ENCODE data around the gene GTPBP4. TPM values are rescaled to one million over a fixed set of nuclear protein-coding genes. Genes with fewer than 3 reads are reported as not detected.

The GTPBP4 gene
- total and polyA plus RNA-seq, 2 of the 13 experiments (the other 11 are each of a cell fraction or from before 2014, with no cell fraction given) = 24.1 to 85.5 TPM

DNA sequence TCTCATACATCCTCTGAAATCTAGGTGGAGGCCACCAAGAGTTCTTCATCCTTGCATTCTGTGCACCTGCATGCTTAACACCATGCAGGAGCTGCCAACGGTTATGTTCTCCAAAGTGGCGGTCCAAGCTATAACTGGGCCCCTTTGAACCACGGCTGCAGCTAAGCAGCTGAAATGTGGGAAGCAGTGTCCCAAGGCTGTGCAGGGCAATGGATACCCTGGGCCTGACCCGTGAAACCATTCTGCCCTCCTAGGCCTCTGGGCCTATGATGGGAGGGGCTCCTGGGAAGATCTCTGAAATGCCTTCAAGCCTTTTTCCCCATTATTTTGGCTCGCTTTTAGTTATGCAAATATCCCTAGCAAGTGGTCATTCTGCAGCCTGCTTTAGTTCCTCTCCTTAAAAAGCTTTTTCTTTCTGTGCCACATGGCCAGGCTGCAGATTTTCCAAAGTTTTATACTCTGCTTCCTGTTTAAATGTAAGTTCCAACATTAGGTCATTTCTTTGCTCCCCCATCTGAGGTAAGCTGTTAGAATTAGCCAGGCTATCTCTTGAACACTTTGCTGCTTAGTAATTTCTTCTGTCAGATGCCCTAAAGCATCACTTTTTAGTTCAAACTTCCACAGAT, 7.7 kb upstream of the GTPBP4 start:
- Histone ChIP-seq H4K20me1 (ENCODE audit: insufficient read depth, low read length) (no peaks in the 10 kb centered on the region), H3K79me2 (ENCODE audit: insufficient read depth, low read length) (no peaks in the 10 kb centered on the region), H3K9ac (ENCODE audit: insufficient read depth, low read depth, low read length) (no peak overlapping the region), H2AFZ (ENCODE audit: low read length) (no peak overlapping the region), H3K4me2 (ENCODE audit: low read depth, low read length) (no peak overlapping the region), H3K9me3 (ENCODE audit: low read length) (peaks cover 27% of the 10 kb centered on the region), H3K27me3 (ENCODE audit: control insufficient read depth in 1 of 2, insufficient read depth in 2 of 2, low read length in 2 of 2) (no peaks in the 10 kb centered on the region), H3K36me3 (replicated peaks in 1 of 2; ENCODE audit: control insufficient read depth in 1 of 2, insufficient read depth in 2 of 2, low read length in 2 of 2) (no peaks in the 10 kb centered on the region), H3K27ac (ENCODE audit: extremely low read length, insufficient read depth, low read length) (no peak overlapping the region), H3K4me3 (replicated peaks in 1 of 3; ENCODE audit: insufficient read depth in 1 of 3, low read depth in 2 of 3, low read length in 3 of 3) (no peak overlapping the region), H3K4me1 (ENCODE audit: insufficient read depth, low read length) (peaks cover 26% of the 10 kb centered on the region)
- no peak for FAIRE-seq
- BruUV-seq (replicated peaks) = no TSS peak
- CTCF ChIA-PET (ENCODE audit: low intra/inter-chr PET ratio, low total read pairs) = no interaction called here
- in situ Hi-C loops (cut with HindIII; ENCODE audit: extremely low pct_ligation_motif_present, low pct_unique_long_range_greater_than_20kb) (loop anchor here (10.0 kb wide), 1 partner anchor 46 kb away; the partner anchor contains the start of gene LARP4B), intact Hi-C loops (cut with micrococcal nuclease; ENCODE audit: unreplicated experiment) (no loop called here)
- POLR2A ChIA-PET = no interaction called here
- no peak for DNase-seq (ENCODE audit: low spot score)
- 76% methylated on average over 2 of the region's 5 CpGs for WGBS (ENCODE audit: low lambda C conversion rate)
- TF ChIP-seq HOXA5 (CRISPR knock-in tag; IDR thresholded peaks at IDR 0.05) (no peak), ZNF446 (CRISPR knock-in tag; IDR thresholded peaks at IDR 0.05) (no peak), TGIF2 (CRISPR knock-in tag; IDR thresholded peaks at IDR 0.05) (no peak), ZNF510 (CRISPR knock-in tag; IDR thresholded peaks at IDR 0.05; ENCODE audit: low read depth) (no peak), IKZF4 (CRISPR knock-in tag; IDR thresholded peaks at IDR 0.05; ENCODE audit: borderline replicate concordance, low read depth, not compliant biosample characterization) (no peak), ZFP36 (IDR thresholded peaks at IDR 0.05; ENCODE audit: borderline replicate concordance, low read depth, low read length, partially characterized antibody) (peak; percentile 25)
- ATAC-seq = no peak

DNA sequence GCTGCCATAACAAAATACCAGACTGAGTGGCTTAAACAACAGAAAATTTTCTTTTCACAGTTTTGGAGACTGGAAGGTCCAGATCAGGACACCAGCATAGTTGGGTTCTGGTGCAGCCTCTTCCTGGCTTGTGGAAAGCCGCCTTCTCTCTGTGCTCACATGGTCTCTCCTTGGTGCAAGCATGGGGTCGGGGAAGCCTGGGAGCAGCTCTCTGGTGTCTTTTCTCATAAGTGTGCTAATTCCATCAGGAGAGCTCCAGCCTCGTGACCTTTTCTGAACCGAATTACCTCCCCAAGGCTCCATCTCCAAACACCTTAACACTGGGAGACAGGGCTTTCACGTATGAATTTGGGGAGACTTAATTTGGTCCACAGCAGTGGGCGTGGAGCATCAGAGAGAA, 4.8 kb upstream of the GTPBP4 start:
- Histone ChIP-seq H4K20me1 (ENCODE audit: insufficient read depth, low read length) (no peaks in the 10 kb centered on the region), H3K4me2 (ENCODE audit: low read depth, low read length) (no peak overlapping the region), H3K27ac (ENCODE audit: extremely low read length, insufficient read depth, low read length) (peak overlapping the region; percentile 48), H3K9ac (ENCODE audit: insufficient read depth, low read depth, low read length) (no peak overlapping the region), H3K4me1 (ENCODE audit: insufficient read depth, low read length) (peaks cover 45% of the 10 kb centered on the region), H3K36me3 (replicated peaks in 1 of 2; ENCODE audit: control insufficient read depth in 1 of 2, insufficient read depth in 2 of 2, low read length in 2 of 2) (no peaks in the 10 kb centered on the region), H3K9me3 (ENCODE audit: low read length) (peaks cover 27% of the 10 kb centered on the region), H3K27me3 (ENCODE audit: control insufficient read depth in 1 of 2, insufficient read depth in 2 of 2, low read length in 2 of 2) (no peaks in the 10 kb centered on the region; a peak in 1 of 5 replicates), H3K79me2 (ENCODE audit: insufficient read depth, low read length) (peaks cover 10% of the 10 kb centered on the region), H2AFZ (ENCODE audit: low read length) (no peak overlapping the region), H3K4me3 (replicated peaks in 1 of 3; ENCODE audit: insufficient read depth in 1 of 3, low read depth in 2 of 3, low read length in 3 of 3) (no peak overlapping the region)
- intact Hi-C loops (cut with micrococcal nuclease; ENCODE audit: unreplicated experiment) (no loop called here), in situ Hi-C loops (cut with HindIII; ENCODE audit: extremely low pct_ligation_motif_present, low pct_unique_long_range_greater_than_20kb) (loop anchor here (10.0 kb wide), 1 partner anchor 49 kb away; the partner anchor contains the start of gene LARP4B)
- WGBS (ENCODE audit: low lambda C conversion rate) = 93% methylated on average over 4 of the region's 6 CpGs
- ChIA-PET CTCF (ENCODE audit: low intra/inter-chr PET ratio, low total read pairs) (no interaction called here), POLR2A (interaction anchor here (5.8 kb wide), 1 partner anchor 12 kb away, joined by 39 read pairs; no protein-coding TSS in a partner anchor)
- DNase-seq (ENCODE audit: low spot score) (no peak), ATAC-seq (no peak), FAIRE-seq (no peak)
- TF ChIP-seq AKAP8 (CRISPR knock-in tag; IDR thresholded peaks at IDR 0.05) = no peak
- no TSS peak for BruUV-seq (replicated peaks)

Measured in HepG2 (cell line).